ENCODE data around the gene INS. TPM values are rescaled to one million over a fixed set of nuclear protein-coding genes. Genes with fewer than 3 reads are reported as not detected.

The INS gene
- total RNA-seq, result 1.6 TPM in 1 of 2 replicates, not detected in the other

GRCh38 chr11:2160736-2161259 lies at the start of gene INS:
Gene INS, minus strand, starts transcription at chr11:2161209. Its CDS starts 238 bp downstream, at chr11:2160971.

GRCh38 chr11:2171591-2172003 lies 10.6 kb upstream of the INS start, which contains the start of gene TH:
Gene TH, minus strand, starts transcription at chr11:2171815. Its CDS starts 29 bp downstream, at chr11:2171786.

DNA sequence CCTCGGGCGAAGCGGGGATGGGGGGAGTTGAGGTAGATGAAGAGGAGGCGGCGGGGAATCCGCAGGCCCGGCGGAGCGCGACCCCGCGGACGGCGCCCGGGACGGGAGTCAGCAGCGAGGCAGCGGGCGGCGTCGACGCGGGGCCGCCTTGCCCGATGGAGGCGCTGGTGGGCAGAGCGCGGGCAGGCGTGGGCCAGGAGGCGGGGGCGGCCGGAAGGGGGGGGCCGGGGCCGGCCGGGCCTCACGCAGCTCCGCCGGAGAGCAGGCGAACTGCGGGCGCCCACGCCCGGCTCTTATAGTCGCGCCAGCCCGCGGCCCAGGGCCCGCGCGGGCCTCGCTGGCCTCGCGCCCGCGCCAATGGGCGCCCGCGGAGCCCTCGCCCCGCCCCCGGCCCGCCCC lies 21.9 kb downstream of the INS start, which contains the start of gene IGF2:
TSS of gene IGF2 (minus strand) at position 267 of the 399 bp plus-strand sequence. CDS start 3,866 bp downstream, outside the sequence.

Small RNA genes lying within 50 kb of the gene (small RNA-seq; reads per million reads assigned to genes)
- not detected for gene MIR4686
- gene MIR483, result 727 reads per million, percentile 99 among the genes with 10 or more reads in this experiment

Other genes with a start within 250 kb of the INS start
- gene TNNT3, start 241.5 kb downstream of the INS start, total RNA-seq, result 10.1 and 62.4 TPM in 2 replicates
- 62.0 and 91.0 TPM in 2 replicates for gene MRPL23, start 213.9 kb downstream of the INS start, total RNA-seq
- gene H19, start 163.4 kb downstream of the INS start, total RNA-seq, result 9,156 and 32,797 TPM in 2 replicates
- gene IGF2, start 21.8 kb downstream of the INS start, total RNA-seq, result 2,734 and 9,662 TPM in 2 replicates
- 41.6 and 341 TPM in 2 replicates for gene TH, start 10.6 kb upstream of the INS start, total RNA-seq
- gene ASCL2, start 109.4 kb upstream of the INS start, total RNA-seq, result 0.87 and 6.7 TPM in 2 replicates
- under 0.01 TPM in 1 of 2 replicates, not detected in the other for gene C11orf21, start 140.7 kb upstream of the INS start, total RNA-seq
- gene TSPAN32, start 140.8 kb upstream of the INS start, total RNA-seq, result not detected in 2 replicates
- gene CD81, start 216.1 kb upstream of the INS start, total RNA-seq, result 190 and 198 TPM in 2 replicates
- gene TSSC4, start 239.5 kb upstream of the INS start, total RNA-seq, result 36.5 and 60.1 TPM in 2 replicates